NCI-H2227 treated with DMSO at 0.1 percent for 48 hours (cell line): Measurements from ENCODE around the gene ZNF492.
"Not testable (repeated sequence)": the region's sequence is repeated elsewhere in the genome, so short reads cannot be mapped to it uniquely, and the experiment has no call there.

Source experiments
- DNase-seq: peaks from one replicate; lab custom pipeline; 2025; lab: John Stamatoyannopoulos, UW

Gene ZNF492

DNA sequence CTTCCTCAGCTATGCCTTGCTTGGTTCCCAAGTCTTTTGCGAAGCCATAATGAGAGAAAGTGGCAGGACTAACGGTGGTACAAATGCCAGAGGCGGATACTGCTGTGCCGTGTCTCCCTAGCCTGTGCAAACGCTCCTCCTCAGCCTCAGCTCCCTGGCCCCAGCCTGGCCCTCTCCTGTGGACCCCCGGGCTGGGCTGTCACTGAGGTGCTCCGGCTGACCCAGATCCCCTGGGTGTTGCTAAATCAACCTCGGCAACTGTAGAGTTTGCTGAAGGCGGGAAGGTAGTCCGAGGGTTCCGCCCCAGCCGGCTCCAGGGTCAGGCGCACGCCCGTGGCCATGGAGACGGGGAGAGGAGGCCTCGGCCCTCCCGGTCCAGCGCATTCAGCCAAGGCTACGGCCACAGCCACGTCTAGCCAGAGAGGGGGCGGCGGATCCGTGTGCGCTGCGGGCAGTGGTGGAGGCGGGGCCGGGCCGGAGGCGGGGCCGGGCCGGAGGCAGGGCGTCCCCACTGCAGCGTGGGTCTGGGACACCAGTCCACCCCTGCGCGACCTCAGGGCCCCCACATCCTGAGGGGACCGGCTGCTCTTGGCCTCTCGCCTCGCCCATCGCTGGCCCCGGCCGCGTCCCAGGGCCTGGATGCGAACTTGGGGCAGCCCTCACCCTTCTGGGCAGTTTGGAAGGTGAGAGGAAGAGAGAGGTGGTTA is 16.4 kb upstream of the ZNF492 start:
- no peak for DNase-seq

DNA sequence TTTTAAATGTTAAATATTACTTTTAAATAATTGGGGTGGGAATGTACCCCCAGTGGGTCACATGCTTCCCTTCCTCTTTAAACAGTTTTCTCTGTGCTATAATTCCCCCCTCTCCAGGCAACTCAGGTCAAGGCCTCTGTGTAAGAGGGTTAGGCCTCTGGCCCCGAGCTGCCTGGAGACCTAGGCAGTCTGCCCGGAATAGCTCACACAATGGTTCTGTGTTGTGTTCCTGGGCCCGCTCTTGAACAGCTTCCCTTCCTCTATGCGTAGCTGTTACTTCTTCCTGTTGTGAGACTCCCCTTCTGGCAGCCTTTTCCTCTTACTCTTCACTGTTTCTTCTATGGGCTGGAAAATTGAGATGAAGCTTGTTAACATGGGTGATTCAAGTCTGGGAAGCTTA is 14.8 kb upstream of the ZNF492 start:
- DNase-seq, result no peak

DNA sequence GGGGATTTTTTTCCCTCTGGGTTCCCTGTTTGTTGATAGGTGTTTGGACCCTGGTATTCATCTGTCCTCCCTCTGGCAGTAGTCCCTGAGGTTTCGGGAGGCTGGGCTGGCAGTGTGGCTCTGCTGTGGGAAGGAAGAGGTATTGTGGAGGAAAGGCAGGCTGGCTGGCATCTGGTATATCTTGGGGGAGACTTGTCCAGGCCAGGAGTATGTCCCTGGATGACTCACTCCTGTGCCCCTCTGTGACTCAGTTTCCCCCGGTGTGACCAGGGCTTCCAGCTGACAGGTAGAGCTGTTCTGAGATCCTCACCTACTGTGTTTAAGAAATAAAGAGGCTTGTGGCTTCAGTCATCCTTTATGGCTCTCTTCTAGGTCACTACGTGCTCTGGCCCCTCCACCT is 14.2 kb upstream of the ZNF492 start:
- DNase-seq, result no peak

DNA sequence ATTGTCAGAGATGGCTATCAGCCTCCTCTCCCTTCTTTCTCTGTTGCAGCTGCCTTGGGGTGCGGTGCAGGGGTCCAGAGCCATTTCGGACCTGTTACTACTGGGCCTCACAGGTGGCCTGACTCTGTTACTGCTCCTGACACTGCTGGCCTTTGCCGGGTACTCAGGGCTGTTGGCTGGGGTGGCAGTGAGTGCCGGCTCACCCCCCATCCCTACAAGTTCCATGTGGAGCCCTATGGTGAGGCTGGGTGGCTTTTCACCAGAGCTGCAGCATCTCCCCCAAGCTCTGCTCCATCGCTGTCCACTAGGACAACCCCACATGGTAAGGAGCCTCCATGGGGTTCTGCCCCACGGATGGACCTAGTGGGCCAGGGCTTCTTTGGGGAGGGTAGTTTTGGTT is 13.7 kb upstream of the ZNF492 start:
- no peak for DNase-seq

DNA sequence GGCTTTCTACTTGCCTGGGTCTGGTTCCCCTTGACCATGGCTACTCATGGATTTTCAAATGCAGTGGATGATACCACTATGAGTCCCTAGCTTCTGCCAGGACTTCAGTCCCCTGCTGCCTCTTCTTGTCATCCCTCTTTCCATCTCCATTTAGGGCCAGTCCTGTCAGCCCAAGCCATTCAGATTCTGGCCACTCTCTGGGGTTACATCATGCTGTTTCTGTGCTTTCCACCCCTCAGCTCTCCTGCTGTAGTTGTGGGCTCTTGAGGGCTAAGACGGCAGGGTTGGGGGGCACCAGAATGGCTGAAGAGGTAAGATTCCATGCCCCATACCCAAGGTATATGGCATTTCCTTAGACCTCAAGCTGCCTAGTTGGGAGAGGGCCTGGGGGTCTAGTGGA is 13.2 kb upstream of the ZNF492 start:
- no peak for DNase-seq

DNA sequence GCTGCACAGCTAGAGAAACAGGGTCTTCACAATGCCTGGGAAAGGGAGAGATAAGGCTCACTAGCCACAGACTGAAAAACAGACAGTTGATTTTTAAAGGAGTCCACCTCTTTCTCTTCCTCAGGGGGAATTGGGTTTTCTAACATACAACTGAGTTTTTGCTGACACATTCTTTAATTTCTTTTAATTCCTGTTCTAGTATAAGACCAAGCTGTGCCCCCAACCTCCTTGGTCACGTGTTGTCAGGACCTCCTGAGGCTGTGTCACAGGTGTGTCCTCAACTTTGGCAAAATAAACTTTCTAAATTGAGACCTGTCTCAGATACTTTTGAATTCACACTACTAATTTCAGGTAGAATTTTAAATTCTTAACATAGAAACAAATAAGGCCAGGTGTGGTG is 12.1 kb upstream of the ZNF492 start:
- DNase-seq, result no peak

DNA sequence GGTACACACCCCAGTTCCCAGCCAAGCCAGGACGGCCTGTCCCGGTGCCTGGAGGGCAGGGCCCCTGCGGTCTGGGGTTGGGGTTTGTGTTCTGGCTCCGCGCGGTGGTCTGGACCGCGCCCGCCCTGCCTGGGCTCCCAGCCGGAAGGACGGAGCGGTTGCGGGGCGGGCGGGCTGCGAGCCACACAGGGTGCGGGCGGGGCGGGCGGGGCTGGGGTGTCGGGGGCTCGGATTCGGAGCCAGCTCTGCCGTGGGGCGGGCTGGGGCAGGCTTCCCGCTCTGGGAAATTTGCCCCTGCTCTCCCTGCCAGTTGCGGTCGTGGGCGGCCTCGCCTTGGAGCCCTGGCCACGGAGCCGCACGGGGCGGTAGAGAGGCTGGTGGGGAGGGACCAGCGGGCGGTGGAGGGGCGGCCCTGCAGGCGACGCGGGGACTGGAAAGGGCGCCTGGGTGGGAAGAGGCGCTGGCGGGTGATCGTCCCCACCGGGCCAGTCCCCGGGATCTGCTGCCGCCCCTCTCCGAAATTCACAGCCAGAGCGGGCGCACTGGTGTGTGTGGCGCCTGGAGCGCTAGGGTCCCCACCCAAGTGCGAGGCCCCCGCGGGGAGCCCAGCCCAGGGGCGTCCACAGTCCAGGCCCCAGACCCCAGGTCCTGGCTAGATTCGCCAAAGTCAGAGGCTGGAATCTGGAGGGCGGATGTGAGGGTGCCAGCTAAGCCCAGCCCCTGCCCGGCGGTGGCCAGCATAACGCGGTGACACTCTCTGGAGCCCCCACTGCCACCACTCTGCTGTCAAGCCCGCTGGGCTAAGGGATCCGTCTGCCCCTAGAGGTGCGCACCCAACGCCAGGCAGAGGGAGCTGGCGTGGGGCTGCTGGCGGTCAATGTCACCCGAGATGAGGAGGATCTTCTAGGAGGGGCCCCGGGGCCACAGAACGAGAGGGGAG is 11.0 kb upstream of the ZNF492 start:
- DNase-seq, result no peak

DNA sequence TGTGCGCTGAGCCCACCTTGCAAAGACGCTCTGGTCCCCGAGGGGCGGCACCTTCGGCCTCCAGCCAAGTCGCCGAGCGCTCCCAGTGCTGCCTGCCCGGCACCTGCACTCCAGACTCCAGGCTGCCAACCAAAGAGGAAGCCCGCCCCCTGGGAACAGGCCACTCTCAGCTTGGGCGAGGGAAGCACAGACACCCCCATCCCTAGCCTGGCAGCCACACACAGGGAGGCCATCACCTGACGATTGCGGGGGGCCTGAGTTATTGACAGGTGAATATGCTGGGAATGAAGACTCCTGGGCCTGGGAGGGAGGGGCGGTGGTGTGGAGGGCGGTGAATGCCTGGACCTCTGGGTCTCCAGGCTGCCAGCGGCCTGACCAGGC is 10.3 kb upstream of the ZNF492 start:
- no peak for DNase-seq

DNA sequence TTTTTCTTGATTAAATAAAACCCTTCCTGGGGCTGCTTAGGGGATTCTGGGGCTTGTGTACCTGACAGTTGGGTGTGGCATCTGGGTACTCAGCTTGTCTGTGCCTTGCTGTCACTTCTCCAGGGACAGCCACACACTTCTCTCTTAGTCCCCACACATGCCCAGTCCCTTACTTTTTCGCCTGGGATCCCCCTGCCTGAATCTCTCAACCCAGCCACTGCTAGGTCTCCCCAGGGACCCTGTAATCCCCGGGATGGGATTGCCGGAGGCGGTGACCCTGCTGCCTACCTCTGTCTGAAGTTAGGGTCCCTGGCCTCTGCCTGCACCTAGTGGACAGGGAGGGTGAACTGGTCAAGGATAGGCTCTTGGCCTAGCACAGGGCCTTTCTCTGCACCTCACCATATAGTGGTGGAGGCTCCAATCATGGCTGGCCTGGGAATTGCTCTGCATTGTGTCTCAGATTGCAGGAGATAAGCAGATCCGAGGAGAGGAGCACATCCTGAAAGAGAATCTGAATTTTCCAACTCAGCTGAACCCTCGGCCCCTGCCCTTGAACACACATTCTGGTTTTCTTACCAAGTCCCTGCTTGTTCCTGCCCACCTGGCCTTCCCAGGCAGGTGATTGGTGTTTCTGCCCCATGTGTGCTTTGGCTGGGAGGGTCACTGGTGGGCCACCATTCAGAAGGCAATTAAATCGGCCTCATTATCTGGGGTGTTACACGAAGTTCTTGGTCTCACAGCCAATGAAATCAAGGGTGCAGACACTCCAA is 8.7 kb upstream of the ZNF492 start:
- DNase-seq, result no peak

DNA sequence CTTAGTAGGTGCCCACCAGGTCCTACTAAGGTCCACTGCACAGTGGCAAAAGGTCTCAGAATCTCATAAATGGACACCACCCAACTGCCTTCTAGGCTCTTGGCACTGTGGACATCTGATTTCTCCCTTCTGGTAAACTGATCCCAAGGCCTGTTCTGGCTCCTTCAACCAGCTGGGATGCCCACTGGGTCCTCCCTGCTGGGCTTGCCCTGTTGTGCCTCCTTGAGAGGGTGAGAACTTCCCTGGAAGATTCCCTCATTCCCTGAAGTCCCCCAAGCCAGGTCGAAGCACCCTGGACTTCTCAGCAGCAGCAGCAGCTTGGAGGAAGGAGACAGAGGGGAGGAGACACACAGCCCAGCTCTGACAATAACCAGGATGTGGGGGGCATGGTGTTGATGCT is 6.6 kb upstream of the ZNF492 start:
- DNase-seq, result no peak

DNA sequence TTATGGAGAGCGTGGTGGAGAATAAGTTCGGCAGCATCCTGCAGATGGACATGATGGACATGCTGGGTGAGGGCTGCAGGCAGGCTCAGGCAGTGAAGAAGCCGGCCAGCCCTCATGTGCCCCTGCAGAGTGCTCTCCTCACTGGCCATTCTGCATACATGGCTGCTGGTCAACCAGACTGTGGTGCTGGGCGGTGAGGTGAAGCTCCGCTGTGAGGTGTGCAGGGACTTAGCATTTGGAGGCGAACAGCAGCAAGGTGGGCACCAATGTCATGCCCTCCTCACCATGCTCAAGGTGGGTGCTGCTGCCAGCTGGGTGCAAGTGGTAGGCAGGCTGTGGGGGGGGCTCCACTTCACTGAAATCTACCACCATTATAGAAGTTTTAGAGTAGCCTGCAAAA is 5.7 kb upstream of the ZNF492 start:
- no peak for DNase-seq

DNA sequence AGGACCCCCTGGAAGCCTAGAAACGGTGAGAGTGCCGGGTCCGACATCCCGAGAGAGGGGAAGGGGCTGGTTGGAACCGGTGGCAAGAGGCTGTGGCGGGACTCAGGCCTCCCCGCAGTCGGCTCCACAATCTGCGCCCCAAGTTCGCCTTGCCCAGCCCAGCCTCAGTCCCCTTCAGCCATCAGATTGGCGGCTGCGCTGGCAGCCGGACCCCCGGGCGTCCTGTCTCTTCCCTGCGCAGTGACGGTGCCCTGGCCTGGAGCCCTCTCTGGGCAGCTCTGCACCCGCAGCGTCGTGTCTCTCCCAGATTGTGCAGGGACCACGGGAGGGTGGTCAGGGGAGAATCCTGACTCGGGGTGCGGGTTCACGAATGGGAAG is 315 bp downstream of the ZNF492 start:
- no peak for DNase-seq

DNA sequence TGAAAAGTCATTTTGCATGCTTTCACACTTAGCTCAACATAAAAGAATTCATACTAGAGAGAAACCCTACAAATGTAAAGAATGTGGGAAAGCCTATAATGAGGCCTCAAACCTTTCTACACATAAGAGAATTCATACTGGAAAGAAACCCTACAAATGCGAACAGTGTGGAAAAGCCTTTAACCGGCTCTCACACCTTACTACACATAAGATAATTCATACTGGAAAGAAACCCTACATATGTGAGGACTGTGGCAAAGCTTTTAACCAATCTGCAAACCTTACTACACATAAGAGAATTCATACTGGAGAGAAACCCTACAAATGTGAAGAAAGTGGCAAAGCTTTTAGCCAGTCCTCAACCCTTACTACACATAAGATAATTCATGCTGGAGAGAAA is 51.4 kb downstream of the ZNF492 start:
- not testable (repeated sequence) for DNase-seq

DNA sequence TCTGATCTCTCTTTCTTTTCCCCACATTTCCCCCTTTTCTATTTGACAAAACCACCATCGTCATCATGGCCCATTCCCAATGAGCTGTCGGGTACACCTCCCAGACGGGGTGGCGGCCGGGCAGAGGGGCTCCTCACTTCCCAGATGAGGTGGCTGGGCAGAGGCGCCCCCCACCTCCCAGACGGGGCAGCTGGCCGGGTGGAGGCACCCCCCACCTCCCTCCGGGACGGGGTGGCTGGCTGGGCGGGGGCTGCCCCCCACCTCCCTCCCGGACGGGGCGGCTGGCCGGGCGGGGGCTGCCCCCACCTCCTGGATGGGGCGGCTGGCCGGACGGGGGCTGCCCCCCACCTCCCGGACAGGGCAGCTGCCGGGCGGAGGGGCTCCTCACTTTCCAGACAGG is 68.5 kb downstream of the ZNF492 start:
- DNase-seq, result not testable (repeated sequence)

DNA sequence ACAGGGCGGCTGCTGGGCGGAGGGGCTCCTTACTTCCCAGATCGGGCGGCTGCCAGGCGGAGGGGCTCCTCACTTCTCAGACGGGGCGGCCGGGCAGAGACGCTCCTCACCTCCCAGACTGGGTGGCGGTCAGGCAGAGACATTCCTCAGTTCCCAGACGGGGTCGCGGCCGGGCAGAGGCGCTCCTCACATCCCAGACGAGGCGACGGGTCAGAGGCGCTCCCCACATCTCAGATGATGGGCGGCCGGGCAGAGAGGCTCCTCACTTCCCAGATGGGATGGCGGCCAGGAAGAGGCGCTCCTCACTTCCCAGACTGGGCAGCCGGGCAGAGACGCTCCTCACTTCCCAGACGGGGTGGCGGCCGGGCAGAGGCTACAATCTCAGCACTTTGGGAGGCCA is 69.0 kb downstream of the ZNF492 start:
- DNase-seq, result not testable (repeated sequence)

DNA sequence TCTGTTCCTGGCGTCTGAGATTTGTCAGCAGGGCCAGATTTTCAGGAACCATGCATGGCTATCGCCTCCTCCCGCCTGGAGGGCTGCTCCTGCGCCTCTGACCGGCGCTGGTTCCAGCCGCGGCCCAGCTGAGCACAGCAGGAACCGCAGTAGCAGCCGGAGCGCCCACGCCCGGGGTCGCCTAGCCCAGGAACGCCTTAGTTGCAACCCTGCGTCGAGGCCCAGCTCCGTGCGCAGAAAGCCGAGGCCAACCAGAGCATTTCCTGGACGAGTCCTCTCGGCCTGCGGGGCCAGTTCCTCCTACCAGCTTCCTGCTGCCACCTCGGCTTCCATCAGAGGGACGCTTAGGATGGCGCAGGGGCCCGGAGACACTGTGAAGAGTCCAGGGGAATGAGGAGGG is 74.9 kb downstream of the ZNF492 start:
- DNase-seq, result no peak
